EL (cell line): Measurements from ENCODE around the gene SNX25.
"Not testable (repeated sequence)": the region's sequence is repeated elsewhere in the genome, so short reads cannot be mapped to it uniquely, and the experiment has no call there.

Experiments used
- DNase-seq: peaks from one replicate; pipeline ENCODE4 v3.0.0-alpha.2; 2016

SNX25 gene

GRCh38 chr4:185351691-185352090, 142.3 kb downstream of the SNX25 start:
- no peak for DNase-seq

GRCh38 chr4:185352202-185352601, 142.8 kb downstream of the SNX25 start:
- no peak for DNase-seq

- DNase-seq: no peak
These were observed 143.3 kb downstream of the SNX25 start for GRCh38 chr4:185352741-185353140.

- no peak for DNase-seq
These were observed 147.8 kb downstream of the SNX25 start for GRCh38 chr4:185357211-185357610.

GRCh38 chr4:185357733-185358440, 148.5 kb downstream of the SNX25 start:
- no peak for DNase-seq

- DNase-seq: peak; percentile 68
These were observed 149.1 kb downstream of the SNX25 start for GRCh38 chr4:185358514-185358913.

- DNase-seq: peak; percentile 59
These were observed 149.6 kb downstream of the SNX25 start for GRCh38 chr4:185358959-185359358.

- peak; percentile 71 for DNase-seq
These were observed 150.5 kb downstream of the SNX25 start for GRCh38 chr4:185359767-185360446.

GRCh38 chr4:185361872-185362271, 152.5 kb downstream of the SNX25 start:
- DNase-seq: no peak

GRCh38 chr4:185362570-185362969, 153.2 kb downstream of the SNX25 start:
- not testable (repeated sequence) for DNase-seq

GRCh38 chr4:185363251-185363650, 153.9 kb downstream of the SNX25 start:
- DNase-seq: no peak

GRCh38 chr4:185364886-185365285, 155.5 kb downstream of the SNX25 start:
- DNase-seq: no peak

GRCh38 chr4:185369731-185370130, 160.3 kb downstream of the SNX25 start:
- no peak for DNase-seq

GRCh38 chr4:185370268-185370949, 161.0 kb downstream of the SNX25 start:
- DNase-seq: no peak

- DNase-seq: no peak
These were observed 162.3 kb downstream of the SNX25 start for GRCh38 chr4:185371702-185372101.

GRCh38 chr4:185374027-185374426, 164.6 kb downstream of the SNX25 start:
- DNase-seq: no peak

GRCh38 chr4:185374573-185374972, 165.2 kb downstream of the SNX25 start:
- DNase-seq: no peak

- DNase-seq: no peak
These were observed 168.9 kb downstream of the SNX25 start for GRCh38 chr4:185378264-185378663.

GRCh38 chr4:185379326-185380295, 170.2 kb downstream of the SNX25 start:
- no peak for DNase-seq

GRCh38 chr4:185380320-185380719, 170.9 kb downstream of the SNX25 start:
- no peak for DNase-seq

- peak; percentile 18 for DNase-seq
These were observed 172.1 kb downstream of the SNX25 start for GRCh38 chr4:185381288-185382196.

GRCh38 chr4:185382754-185383153, 173.4 kb downstream of the SNX25 start:
- DNase-seq: no peak
